Type B pancreatic cell (in vitro differentiated cells): ENCODE measurements around the gene TBL1X. TPM values are rescaled to one million over a fixed set of nuclear protein-coding genes. Genes with fewer than 3 reads are reported as not detected.

ENCODE experiments used
- DNase-seq: peaks from one replicate; pipeline ENCODE4 v3.0.0; 2021; ENCODE audit warnings: mixed read lengths; ENCODE audit not compliant: unreplicated experiment; ENCODE audit errors: extremely low spot score
- H3K27ac Mint-ChIP-seq: 2 replicates; pipeline ENCODE4 v1.8.0; 2021; ENCODE audit warnings: mild to moderate bottlenecking, mixed read lengths
- H3K27me3 Mint-ChIP-seq: 2 replicates; pipeline ENCODE4 v1.8.0; 2021; ENCODE audit warnings: mixed read lengths
- H3K36me3 Mint-ChIP-seq: 2 replicates; pipeline ENCODE4 v1.8.0; 2021; ENCODE audit warnings: mixed read lengths
- H3K4me1 Mint-ChIP-seq: one replicate; pipeline ENCODE4 v1.8.0; 2021; ENCODE audit warnings: mixed read lengths; ENCODE audit not compliant: unreplicated experiment
- H3K4me3 Mint-ChIP-seq: 2 replicates; pipeline ENCODE4 v1.8.0; 2021; ENCODE audit warnings: mild to moderate bottlenecking, mixed read lengths
- H3K9me3 Mint-ChIP-seq: 2 replicates; pipeline ENCODE4 v1.8.0; 2021; ENCODE audit warnings: mixed read lengths
- total RNA-seq: library from RNA; stranded (reverse); gene quantifications from 2 replicates; pipeline ENCODE4 v1.2.1, GENCODE V29; 2021; ENCODE audit warnings: low replicate concordance
- TF ChIP-seq, protein P1 (sequence below): fragments of 200-600 bp; sonication (generic); conservative IDR thresholded peaks from 2 replicates; pipeline ENCODE4 v1.5.0; 2021; ENCODE audit warnings: antibody characterized with exemption, mild to moderate bottlenecking

TBL1X gene
- total RNA-seq, 1 donor from 2014 or later: 41.3 TPM

DNA sequence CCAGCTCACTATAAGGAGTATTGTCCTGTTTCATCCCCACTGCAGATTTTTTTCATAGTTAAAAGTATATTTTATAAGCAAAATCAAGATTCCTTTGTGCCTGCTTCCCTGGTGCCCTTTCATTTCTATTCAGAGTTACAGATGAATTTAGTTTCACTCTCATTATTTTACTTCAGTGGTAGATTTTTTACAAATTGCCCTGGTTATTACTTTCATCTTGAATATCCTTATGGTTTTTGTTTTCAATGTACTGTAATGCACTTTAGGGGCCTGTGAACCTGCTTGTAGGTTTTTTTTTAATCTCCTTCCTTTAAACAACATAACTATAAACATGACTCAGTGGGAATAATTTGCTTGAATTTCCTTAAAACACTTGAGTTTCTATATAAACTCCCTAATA, 174.0 kb downstream of the TBL1X start:
- Mint-ChIP-seq H3K4me3 (no peak overlapping the region), H3K27me3 (no peaks in the 10 kb centered on the region), H3K4me1 (peaks cover 4% of the 10 kb centered on the region), H3K27ac (no peak overlapping the region), H3K36me3 (peaks cover 10% of the 10 kb centered on the region), H3K9me3 (peaks cover 14% of the 10 kb centered on the region)
- no peak for DNase-seq
- TF ChIP-seq, protein P1, sequence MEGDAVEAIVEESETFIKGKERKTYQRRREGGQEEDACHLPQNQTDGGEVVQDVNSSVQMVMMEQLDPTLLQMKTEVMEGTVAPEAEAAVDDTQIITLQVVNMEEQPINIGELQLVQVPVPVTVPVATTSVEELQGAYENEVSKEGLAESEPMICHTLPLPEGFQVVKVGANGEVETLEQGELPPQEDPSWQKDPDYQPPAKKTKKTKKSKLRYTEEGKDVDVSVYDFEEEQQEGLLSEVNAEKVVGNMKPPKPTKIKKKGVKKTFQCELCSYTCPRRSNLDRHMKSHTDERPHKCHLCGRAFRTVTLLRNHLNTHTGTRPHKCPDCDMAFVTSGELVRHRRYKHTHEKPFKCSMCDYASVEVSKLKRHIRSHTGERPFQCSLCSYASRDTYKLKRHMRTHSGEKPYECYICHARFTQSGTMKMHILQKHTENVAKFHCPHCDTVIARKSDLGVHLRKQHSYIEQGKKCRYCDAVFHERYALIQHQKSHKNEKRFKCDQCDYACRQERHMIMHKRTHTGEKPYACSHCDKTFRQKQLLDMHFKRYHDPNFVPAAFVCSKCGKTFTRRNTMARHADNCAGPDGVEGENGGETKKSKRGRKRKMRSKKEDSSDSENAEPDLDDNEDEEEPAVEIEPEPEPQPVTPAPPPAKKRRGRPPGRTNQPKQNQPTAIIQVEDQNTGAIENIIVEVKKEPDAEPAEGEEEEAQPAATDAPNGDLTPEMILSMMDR: no peak

DNA sequence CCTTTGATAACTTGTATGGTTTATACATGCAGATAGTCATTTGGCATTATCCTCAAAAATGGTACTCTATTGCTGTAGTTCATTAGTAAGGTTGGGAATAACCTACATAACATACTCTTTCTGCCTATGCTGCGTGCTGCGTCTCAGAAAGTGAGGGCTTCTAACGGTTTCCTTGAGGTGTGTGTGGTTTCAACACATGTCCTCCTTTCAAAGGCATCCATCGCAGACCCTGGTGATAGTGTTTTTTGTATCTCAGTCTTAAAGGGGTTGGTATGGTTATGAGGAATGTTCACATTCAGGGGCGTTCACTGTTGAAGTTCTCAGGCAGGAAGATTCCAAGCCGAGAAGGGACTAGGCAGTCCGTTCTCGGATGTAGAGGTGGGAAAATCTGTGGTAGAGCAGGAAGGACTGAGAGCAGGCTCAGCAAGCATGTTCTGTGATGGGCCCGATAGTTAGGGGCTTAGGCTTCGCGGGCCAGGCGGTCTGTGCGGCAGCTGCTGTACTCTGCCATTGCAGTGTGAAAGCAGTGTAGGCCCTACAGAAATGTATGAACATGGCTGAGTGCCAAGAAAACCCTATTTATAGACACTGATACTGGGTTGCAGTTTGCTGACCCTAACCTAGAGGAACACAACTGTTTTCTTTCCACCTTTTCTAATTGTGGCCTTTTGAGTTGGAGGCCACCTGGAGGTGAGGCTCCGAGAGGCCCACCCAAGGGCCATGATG, 177.6 kb downstream of the TBL1X start:
- TF ChIP-seq, protein P1: no peak
- Mint-ChIP-seq H3K36me3 (peaks cover 10% of the 10 kb centered on the region), H3K9me3 (peaks cover 10% of the 10 kb centered on the region), H3K4me1 (peaks cover 4% of the 10 kb centered on the region), H3K27me3 (no peaks in the 10 kb centered on the region), H3K27ac (no peak overlapping the region), H3K4me3 (no peak overlapping the region)
- DNase-seq: no peak

DNA sequence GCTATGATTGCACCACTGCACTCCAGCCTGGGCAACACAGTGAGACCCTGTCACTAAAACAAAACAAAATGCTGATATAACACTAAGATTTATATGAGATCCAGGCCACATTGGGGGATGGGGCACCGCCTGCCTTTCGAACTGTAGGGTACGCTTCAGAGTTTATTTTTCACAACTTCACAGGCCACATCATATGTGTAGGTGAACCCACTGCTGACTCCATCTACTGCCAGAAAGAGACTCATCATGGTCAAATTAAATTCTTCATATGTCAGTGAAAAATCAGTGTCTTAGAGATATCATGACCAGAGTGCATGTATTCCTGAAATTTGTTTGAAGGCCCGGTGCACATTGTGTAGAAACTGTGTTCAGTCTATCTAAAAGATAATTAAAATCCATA, 178.9 kb downstream of the TBL1X start:
- H3K27me3 Mint-ChIP-seq: no peaks in the 10 kb centered on the region
- peaks cover 9% of the 10 kb centered on the region for H3K9me3 Mint-ChIP-seq
- H3K4me3 Mint-ChIP-seq: no peak overlapping the region
- H3K4me1 Mint-ChIP-seq: peaks cover 4% of the 10 kb centered on the region
- TF ChIP-seq, protein P1: no peak
- no peak for DNase-seq
- H3K27ac Mint-ChIP-seq: no peak overlapping the region
- H3K36me3 Mint-ChIP-seq: peaks cover 10% of the 10 kb centered on the region

DNA sequence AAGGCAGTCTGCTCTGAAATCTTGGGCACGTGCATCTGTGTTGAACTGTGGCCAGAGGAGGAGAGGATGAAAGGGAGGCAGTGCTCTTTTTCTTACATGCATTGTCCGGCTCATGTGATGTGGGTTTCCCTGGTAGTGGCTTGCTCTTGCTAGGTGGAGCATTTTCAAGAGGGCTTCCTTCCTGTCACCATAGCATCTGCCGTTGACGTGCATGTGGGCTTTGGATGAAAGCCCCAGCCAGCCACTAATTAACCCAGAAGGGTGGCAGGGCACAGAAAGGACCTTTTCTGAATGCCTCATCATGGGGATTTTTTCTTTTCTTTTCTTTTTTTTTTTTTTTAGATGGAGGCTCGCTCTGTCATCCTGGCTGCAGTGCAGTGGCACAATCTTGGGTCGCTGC, 179.5 kb downstream of the TBL1X start:
- H3K36me3 Mint-ChIP-seq: peaks cover 10% of the 10 kb centered on the region
- H3K4me3 Mint-ChIP-seq: no peak overlapping the region
- DNase-seq: no peak
- H3K27me3 Mint-ChIP-seq: no peaks in the 10 kb centered on the region
- H3K27ac Mint-ChIP-seq: no peak overlapping the region
- H3K9me3 Mint-ChIP-seq: peaks cover 9% of the 10 kb centered on the region
- TF ChIP-seq, protein P1: no peak
- peaks cover 4% of the 10 kb centered on the region for H3K4me1 Mint-ChIP-seq

DNA sequence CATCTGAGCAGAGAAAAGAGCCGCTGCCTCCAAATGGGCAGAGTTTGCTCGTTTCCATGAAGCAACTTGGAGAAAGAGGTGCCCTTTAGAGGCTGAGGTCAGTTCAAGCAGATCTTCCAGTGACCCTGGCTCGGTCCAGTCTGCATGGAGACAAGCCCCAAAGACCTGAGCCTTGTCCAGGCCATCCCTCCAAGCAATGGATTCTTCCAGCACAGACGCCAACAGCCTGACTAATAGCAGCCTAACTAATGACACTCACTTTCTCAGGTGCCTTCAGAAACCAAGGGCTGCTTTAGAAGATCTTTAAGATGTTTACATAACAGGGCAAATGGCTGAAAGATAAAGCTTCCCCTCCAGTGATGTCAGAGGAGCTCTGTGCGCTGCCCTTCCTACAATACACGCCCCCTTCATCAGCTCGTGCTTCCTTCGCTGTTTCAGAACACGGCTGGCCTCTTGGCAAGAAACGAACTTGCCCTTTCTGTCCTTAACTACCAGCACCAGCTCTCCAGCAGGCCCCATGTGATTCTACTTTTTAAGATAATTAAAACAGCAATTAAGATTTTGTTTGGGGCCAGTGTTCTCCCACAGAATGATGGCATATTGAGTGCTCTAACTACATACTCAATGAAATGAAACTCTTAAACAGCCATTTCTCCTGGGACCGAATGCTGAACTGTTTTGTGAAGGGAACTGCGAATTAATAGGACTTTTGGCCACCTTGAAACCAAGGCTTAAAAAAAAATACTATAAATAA, 181.8 kb downstream of the TBL1X start:
- peaks cover 4% of the 10 kb centered on the region for H3K4me1 Mint-ChIP-seq
- peaks cover 10% of the 10 kb centered on the region for H3K36me3 Mint-ChIP-seq
- peaks cover 8% of the 10 kb centered on the region for H3K9me3 Mint-ChIP-seq
- no peaks in the 10 kb centered on the region for H3K27me3 Mint-ChIP-seq
- TF ChIP-seq, protein P1: no peak
- no peak for DNase-seq
- no peak overlapping the region for H3K4me3 Mint-ChIP-seq
- no peak overlapping the region for H3K27ac Mint-ChIP-seq
